SHP77 treated with DMSO at 0.1 percent for 48 hours (cell line): ENCODE data around the gene SH3RF1.
"Not testable (repeated sequence)": the region's sequence is repeated elsewhere in the genome, so short reads cannot be mapped to it uniquely, and the experiment has no call there.

ENCODE experiments used
- DNase-seq: peaks from one replicate; lab custom pipeline; 2025; lab: John Stamatoyannopoulos, UW

The SH3RF1 gene

DNA sequence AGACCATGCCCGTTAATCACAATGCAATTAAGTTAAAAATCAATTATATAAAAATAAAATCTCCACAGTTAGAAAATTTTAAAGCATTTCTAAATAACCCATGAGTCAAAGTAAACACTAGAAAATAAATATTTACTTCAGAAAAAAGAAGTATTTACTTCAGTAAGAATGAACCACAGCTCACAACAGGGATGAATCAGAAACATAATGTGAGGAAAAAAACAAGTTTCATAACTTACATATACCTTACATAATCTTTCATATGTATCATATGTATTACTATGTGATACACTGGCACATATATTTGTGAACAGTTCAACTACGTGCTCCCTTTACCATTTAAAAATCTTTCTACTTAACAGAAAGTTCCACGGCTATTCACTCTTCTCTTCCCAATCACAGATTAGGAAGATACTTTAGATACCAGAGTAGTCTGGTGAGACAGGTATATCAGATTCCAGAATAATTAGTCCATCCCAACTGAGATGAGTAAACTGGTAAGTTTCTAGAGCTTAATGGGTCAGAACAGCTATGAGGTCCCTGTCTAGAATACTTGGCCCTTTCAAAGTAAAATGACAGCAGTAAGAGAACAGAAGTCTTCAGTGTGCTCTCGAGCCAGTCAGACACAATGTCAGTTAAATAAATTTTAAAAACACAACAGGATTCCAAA is 70.3 kb downstream of the SH3RF1 start:
- no peak for DNase-seq

DNA sequence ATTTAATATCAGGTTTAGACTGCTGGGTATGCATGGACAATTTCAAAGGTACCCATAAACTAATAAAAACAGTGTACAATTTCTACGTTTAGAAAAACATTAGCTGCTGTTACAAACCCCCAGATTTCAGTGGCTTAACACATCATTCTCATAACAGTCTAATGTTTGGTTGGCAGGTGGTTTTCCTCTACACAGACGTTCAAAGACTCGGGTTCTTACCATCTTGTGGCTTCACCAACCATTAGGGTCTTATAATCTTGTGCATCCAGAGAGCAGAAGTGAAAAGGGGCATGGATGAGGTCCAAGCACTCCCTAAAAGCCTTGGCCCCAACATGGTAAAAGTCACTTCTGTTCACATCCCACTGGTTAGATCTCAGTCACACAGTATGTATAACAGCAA is 71.6 kb downstream of the SH3RF1 start:
- DNase-seq, result no peak

DNA sequence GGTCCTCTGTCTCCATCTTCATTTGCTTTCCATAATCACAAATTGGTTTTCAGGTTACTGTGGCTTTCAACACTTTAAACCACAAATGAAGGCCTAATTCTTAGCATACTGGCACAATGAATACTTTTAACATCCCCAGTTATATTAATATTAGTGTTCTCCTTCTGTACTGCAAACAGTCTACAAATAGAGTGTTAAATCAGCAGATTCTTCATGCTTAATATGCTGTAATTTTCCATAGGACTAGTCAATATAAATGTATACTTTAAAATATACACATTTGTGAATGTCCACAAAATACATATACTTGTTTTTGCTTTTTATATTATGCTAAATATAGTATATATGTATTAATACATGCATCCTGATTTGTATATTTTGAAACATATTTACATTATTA is 72.6 kb downstream of the SH3RF1 start:
- DNase-seq, result no peak

DNA sequence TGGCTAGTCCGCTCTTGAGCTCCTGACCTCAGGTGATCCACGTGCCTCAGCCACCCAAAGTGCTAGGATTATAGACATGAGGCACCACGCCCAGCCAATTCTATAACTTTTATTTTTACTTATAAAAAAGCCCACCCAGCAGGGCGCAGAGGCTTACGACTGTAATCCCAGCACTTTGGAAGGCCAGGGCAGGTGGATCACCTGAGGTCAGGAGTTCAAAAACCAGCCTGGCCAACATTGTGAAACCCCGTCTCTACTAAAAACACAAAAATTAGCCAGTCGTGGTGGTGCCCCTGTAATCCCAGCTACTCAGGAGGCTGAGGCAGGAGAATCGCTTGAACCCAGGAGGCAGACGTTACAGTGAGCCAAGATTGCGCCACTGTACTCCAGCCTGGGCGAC is 73.5 kb downstream of the SH3RF1 start:
- not testable (repeated sequence) for DNase-seq

DNA sequence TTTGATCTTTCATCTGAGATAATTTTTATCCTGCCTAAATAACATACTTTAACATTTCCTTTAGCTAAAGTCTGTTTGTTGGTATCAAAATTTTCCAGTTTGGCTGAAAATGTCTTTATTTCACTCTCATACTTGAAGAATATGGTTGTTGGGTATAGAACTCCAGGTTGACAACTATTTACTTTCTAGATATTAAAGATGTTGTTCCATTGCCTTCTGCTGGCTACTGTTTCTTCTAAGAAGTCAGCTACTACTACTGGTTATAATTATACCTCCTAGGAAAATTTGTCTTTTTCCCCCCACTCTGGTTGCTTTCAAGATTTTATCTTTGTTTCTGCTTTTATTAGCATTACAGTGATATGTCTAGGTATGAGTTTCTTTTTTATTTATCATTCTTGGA is 75.7 kb downstream of the SH3RF1 start:
- DNase-seq, result no peak

DNA sequence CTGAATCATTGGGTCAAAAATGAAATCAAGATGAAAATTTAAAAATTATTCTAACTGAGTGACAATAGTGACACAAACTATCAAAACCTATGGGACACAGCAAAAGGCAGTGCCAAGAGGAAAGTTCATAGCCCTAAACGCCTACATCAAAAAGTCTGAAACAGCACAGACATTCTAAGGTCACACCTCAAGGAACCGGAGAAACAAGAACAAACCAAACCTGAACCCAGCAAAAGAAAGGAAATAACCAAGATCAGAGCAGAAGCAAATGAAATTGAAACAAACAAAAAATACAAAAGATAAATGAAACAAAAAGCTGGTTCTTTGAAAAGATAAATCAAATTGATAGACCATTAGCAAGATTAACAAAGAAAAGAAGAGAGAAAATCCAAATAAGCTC is 80.8 kb downstream of the SH3RF1 start:
- DNase-seq, result not testable (repeated sequence)

DNA sequence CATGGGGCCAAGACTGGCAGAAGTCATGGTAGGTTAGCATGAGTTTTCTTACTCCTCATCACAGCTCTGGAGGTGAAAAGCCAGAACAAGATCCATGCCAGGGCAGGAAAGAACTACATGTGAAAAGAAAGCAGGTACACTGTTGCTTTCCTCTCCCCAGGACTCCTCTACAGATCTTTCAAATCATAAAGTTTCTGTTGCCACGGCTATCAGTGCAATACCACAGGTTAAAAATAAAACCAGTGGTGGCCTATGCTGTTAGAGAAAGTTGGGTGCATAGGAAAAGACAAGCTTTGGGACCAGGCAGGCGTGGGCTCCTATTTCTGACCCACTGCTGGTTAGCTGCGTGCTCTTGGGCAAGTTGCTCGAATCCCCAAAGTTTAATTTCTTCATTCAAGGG is 81.4 kb downstream of the SH3RF1 start:
- no peak for DNase-seq

DNA sequence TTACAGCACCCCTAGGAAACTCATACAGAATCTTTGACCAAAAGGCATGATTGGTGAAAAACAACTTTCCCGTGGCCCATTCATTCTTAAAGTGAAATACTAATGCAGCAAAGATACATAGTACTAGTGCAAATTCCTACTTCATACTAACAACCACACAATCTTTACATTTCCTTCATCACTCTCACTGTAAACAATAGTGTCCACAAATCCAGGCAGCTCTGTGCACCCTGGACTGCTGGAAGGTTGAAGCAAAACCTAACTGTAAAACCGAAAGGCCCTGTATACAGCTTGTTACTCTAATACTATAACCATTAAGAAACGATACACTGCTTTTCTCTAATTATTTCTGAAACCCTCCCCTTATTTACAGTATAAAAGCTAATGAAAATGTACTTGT is 82.6 kb downstream of the SH3RF1 start:
- DNase-seq, result no peak

DNA sequence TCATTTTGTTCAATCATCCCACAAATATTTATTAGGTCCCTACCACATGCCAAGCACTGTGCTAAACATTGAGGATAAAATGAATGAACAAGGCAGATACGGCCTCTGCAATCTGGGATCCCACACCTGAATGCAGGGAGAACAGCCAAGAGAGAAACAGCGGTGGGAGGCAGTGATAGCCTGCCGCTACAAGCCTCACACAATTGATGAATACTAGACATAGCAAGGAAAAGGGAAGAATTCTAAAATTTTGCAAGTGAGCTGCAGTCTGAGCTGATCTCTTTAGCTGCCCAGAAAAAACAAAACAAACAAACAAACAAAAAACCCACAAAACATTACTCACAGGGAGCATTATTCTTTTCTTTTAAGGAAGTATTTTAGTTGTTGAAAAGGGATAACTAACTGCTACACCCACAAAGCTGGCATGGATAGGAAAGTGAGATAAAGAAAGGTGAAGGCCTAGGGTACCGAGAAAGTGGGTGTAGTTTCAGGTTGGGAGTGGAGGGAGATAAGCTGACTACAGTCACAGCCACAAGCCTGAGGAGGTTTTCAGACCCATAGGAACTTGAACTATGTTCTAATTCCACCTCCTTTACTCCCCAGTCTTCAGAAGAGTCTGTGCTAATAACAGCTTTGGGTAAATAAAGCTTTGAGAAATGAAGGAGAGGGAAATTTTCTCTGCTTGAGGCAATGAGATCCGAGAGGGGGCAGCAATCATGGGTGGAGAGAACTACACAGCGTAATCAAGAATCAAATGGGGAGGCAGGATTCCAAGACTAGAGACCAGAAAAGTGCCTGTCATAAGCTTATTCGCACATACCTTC is 85.4 kb downstream of the SH3RF1 start:
- no peak for DNase-seq

DNA sequence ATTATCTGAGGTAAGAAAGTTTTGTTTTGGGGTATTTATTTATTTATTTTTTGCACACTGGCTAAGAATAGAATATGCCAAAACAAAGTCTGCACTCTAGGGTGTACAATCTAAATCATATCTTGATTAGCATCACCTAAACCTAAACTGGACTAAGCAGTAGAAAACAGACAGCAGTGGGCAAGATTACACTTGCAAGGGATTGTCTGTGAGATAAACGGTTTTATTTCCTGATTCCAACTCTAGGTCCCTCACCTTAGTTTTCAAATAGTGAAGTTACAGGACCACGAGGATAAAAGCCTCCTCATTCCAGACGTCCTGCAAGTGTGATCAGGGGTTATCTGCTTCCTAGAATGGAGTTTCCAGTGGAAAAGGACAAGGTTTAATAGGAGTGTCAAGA is 86.1 kb downstream of the SH3RF1 start:
- DNase-seq, result no peak

DNA sequence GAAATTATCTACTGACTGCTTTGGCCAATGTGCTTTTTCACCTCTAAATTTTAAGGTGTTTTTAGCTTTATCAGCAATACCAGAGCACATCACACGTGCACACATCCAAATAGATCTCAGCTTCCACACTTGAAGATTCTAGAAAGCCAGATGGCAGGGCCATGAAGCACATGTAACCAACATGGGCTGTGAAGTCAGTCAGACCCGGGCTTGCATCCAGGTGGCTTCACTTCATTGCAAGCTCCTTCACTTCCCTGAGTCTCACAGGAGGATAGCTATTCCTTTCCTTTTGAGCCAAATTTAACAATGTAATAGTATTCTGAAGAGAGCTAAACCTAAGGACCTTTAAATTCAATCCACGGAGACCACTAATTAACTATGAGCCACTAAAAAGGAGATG is 86.5 kb downstream of the SH3RF1 start:
- no peak for DNase-seq

DNA sequence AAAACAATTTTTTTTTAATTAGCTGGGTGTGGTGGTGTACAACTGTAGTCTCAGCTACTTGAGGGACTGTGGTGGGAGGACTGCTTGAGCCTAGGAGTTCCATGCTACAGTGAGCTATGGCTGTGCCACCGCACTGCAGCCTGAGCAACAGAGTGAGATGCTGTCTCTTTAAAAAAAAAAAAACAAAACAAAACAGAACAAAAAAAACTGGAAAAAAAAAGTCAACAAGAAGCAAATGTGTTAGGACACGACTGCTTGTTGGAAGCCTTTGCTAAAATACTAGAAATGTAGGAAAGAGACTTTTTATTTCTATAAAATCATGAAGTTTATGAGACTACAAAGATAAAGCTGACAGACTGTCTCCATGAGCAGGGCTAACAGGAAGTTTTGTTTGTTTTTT is 87.2 kb downstream of the SH3RF1 start:
- no peak for DNase-seq

DNA sequence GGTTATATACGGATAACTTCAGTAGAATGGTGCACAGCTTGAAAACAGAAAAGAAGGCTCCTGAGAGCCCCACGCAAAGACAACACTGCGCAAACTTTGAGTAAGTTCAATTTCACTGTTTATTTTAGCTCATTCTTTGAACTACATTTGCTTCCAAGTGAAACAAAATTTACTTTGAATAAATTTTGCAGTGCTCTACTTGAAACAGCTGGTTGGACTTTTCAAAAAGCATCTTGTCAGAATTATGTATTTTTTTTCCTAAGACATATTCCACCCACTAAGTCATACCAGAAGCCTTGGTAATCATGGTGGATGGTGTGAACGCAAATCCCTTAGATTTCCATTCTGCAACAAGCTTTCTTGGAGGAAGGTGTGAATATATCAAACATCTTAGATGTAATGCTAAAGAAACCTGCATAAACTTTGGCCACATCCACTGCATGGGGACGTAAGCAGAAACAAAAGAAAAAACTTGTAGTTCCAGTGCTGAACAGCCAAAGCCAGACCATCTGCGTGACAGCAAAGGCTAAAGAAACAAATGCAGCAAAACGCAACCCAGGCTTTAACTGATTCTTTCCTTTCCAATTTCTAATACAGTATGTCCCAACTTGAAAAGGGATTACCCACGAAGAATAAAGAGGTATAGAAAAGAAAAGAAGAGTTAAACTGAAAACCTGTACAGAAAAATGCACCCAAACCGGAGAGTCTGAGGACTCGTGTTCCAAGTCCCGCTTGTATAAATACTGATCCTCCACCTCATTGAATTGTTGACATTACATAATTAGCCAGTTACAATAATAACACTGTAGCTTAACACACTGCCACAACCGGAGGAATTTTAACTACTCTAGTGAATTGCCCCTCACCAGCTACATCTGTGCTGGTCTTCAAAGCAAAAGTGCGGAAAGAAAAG is 90.9 kb downstream of the SH3RF1 start:
- peak; percentile 4 for DNase-seq

DNA sequence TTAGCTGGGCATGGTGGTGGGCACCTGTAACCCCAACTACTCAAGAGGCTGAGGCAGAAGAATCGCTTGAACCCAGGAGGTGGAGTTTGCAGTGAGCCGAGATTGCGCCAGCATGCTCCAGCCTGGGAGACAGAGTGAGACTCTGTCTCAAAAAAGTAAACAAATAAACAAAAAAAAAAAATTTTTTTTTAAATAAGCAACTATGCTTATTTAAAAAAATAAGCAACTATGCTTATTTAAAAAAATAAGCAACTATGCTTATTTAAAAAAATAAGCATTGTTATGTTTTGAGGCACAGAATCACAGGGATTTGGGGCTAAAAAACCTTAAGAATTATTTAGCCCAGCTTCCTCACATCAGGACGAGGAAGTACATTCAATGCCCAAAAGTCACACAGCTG is 92.7 kb downstream of the SH3RF1 start:
- not testable (repeated sequence) for DNase-seq

DNA sequence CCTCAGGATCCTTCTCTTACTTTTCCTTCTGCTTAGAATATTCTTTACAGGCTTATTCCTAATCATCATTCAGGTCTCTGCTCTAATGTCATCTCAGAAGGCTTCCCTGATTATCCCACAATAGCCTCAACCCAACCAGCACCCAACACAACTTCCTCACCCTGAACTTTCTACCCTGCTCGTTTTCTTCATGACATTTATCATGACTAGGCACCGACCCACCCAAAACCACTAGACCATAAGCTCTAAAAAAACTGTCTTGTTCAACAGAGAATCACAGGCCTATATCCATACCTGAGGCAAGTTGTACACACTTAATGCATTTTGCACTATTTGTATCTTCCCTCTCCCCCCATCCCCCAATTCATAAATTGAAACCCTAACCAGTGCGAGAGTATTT is 95.3 kb downstream of the SH3RF1 start:
- DNase-seq, result no peak

DNA sequence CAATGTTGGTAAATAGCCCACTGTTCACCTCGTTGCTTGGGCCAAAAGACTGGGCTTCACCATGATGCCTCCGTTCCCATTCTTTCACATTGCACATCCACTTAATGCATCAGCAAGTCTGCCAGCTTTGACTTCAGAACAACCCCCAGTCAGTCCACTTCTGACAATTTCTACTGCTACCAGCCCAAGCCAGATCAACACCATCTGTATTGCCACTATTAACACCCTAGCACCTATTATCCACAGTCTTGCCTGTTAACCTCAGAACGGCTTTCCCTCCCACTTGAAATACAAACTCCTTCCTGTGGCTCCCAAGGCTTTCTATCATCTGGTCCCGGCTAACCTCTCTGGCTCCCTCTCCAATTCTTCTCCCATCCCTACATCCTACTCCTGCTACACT is 95.7 kb downstream of the SH3RF1 start:
- no peak for DNase-seq

DNA sequence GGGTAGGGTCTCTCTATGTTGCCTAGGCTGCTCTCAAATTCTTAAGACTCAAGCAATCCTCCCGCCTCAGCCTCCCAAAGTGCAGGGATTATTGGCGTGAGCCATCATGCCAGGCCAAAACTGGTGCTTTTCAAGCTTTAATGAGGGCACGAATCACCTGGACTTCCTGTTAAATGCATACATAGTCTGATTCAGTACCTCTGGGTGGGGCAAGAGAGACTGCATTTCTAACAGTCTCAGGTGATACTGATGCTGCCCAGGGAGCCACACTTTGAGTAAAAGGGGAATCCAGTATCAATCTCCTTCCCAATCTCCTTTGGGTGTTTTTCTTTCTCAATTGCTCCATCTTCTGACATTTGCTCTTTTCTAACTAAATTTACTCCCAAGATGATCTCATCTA is 96.5 kb downstream of the SH3RF1 start:
- DNase-seq, result no peak

DNA sequence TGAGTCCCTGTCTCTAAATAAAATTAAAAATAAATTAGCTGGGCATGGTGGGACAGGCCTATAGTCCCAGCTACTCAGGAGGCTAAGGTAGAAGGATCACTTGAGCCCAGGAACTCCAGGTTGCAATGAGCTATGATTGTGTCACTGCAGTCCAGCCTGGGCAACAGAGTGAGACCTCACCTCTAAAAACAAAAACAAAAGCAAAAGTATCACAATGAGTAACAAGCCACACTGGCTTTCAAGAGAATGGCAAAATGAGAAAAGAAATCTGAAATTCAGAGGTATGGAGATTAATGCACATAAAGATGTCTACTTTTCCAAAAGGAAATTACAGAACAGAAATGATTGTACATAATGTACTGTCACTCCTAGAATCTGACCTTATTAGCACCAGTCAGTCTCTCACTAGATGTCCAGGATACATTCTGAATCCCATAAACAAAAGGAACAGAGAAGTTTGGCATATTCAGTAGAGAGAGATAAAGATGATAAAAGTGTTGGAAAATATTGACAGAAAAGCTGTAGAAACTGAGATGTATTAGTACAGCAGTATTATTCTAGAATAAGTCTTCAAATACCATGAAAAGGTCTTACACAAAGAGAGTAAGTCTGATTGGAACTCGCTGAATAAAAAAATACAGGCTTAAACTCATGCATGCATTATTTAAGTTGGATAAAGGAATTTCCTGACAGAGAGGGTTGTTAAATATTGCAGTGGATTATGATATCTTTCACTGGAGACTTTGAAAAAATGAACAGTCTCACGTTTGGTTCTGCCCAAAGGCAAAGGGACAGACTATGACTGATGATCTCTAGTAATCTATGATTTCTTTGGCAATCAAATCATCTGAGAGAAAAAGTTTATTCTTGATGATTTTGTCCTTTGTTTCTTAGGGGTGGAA is 102.5 kb downstream of the SH3RF1 start:
- no peak for DNase-seq

DNA sequence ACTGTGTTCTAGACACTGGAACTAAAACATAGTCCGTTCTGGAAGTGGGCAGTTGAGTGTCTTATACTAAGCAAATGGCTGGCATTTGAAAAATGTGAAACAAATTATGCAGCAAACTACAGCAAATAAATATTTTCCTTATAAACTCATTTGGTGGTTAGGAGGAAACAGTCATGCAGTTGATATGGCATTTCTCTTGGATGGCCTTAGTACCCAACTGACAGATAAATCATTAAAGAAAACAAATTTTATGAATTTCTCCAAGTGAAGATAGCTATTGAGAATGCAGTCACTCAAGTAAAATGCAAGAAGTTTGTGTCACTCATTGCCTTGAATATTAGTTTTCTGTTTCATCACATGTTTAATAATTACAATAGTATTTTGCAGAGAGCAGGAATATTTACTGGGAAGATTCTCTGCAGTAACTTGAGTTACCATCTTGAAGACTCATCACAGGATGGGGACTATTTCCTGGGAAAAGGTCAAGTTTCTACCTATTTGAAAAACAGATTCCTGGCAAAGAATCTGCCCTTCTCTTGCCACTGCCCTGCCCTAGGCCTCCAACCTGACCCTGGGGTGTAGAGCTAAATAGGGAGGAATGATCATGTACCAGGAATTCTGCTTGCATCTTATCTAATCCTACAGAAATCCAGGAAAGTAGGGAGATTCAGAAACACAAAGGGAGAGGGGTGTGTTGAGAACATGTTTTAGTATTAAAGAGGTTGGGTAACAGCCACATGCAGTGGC is 105.9 kb downstream of the SH3RF1 start:
- no peak for DNase-seq

DNA sequence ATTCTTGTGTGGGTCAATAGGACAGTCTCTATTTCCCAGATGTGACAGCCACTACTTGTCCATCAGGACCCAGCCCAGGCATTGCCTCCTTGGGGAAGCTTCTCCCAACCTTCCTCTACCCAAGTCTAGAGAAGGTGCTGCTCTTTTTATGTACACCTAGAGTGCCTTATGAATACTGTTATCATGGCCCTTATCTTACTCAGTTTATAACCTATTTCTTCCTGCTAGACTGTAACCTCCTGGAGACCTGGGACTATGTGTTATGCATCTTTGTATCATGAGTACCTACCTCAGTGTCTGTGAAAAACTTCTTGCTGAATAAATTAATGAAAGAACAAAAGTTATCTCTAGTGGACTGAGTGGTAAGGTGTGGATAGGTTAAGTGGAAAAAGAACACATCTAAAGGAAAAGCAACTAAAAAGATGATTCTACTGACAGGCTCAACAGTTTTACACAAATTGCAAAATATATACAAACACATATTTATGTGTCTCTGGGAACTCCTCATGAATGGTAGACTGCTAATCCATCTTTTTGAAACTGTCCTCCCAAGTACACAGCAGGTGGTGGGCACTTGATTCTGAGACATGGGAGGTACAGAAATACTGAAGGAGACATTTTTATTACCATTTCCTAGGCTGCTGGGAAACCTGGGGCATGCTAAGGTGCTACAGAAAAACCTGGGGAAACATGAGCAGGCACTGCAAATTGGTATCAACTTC is 106.6 kb downstream of the SH3RF1 start:
- DNase-seq, result no peak
